ENCODE data around the gene CILP2. TPM values are rescaled to one million over a fixed set of nuclear protein-coding genes. Genes with fewer than 3 reads are reported as not detected.

Gene CILP2
- total RNA-seq, 1 experiment from 2014 or later = 4.4 TPM

DNA sequence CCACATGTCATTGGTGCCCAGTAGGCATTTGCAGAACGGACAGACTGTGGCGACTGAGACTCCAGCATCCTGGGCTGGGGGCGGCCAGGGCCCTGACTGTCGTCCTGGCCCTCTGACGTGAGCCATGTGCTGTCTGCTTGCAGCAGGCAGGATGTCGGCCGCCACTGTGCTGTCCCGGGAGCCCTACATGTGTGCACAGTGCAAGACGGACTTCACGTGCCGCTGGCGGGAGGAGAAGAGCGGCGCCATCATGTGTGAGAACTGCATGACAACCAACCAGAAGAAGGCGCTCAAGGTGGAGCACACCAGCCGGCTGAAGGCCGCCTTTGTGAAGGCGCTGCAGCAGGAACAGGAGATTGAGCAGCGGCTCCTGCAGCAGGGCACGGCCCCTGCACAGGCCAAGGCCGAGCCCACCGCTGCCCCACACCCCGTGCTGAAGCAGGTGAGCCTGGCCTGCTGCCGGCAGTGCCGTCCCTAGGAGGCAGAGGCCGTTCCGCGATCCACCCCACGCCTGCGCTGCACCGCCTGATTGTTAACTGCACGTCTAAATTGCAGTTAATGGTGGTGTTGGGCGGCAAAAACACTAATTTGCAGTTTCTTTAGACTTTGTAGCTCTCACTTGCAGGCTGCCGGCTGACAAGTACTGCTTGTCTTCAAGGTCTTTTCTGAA lies 37.0 kb upstream of the CILP2 start:
- DNase-seq = peak; percentile 72
- H3K36me3 ChIP-seq (replicated peaks; ENCODE audit: control insufficient read depth, insufficient read depth, low read length) = peaks cover 32% of the 10 kb centered on the region
- H3K4me3 ChIP-seq (ENCODE audit: insufficient read depth, low read depth, low read length) = no peak overlapping the region
- no peaks in the 10 kb centered on the region for H3K27me3 ChIP-seq (ENCODE audit: control insufficient read depth, insufficient read depth, low read length)

DNA sequence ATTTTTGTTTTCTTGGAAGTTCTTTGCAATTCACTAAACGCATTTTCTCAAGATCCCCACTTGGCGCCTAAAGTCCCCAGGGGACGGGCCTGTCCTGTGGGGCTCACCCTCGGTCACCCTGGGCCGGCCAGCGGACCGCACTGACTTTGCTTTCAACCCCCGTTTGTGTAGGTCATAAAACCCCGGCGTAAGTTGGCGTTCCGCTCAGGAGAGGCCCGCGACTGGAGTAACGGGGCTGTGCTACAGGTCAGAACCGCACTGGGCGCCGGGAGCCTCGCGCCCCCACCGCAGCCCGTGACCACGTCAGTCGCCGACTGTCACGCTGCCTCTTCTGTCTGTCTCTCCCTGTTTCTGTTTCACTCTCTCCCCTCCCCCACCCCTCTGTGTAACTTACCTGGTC lies 36.3 kb upstream of the CILP2 start:
- peak; percentile 61 for DNase-seq
- Histone ChIP-seq H3K27me3 (ENCODE audit: control insufficient read depth, insufficient read depth, low read length) (no peaks in the 10 kb centered on the region), H3K4me3 (ENCODE audit: insufficient read depth, low read depth, low read length) (no peak overlapping the region), H3K36me3 (replicated peaks; ENCODE audit: control insufficient read depth, insufficient read depth, low read length) (peaks cover 29% of the 10 kb centered on the region)

DNA sequence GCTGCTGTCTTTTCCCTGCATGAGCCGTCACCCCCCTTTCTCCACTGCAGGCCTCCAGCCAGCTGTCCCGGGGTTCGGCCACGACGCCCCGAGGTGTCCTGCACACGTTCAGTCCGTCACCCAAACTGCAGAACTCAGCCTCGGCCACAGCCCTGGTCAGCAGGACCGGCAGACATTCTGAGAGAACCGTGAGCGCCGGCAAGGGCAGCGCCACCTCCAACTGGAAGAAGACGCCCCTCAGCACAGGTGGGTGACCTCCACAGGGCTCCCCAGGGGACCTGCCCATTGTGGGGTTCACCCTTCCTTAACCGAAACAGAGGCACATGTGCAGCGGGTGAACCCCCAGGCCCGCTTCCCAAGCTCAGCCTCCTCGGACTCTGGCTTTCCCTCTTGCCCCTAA lies 35.8 kb upstream of the CILP2 start:
- peaks cover 29% of the 10 kb centered on the region for H3K36me3 ChIP-seq (replicated peaks; ENCODE audit: control insufficient read depth, insufficient read depth, low read length)
- H3K27me3 ChIP-seq (ENCODE audit: control insufficient read depth, insufficient read depth, low read length) = no peaks in the 10 kb centered on the region
- H3K4me3 ChIP-seq (ENCODE audit: insufficient read depth, low read depth, low read length) = no peak overlapping the region
- DNase-seq = no peak

DNA sequence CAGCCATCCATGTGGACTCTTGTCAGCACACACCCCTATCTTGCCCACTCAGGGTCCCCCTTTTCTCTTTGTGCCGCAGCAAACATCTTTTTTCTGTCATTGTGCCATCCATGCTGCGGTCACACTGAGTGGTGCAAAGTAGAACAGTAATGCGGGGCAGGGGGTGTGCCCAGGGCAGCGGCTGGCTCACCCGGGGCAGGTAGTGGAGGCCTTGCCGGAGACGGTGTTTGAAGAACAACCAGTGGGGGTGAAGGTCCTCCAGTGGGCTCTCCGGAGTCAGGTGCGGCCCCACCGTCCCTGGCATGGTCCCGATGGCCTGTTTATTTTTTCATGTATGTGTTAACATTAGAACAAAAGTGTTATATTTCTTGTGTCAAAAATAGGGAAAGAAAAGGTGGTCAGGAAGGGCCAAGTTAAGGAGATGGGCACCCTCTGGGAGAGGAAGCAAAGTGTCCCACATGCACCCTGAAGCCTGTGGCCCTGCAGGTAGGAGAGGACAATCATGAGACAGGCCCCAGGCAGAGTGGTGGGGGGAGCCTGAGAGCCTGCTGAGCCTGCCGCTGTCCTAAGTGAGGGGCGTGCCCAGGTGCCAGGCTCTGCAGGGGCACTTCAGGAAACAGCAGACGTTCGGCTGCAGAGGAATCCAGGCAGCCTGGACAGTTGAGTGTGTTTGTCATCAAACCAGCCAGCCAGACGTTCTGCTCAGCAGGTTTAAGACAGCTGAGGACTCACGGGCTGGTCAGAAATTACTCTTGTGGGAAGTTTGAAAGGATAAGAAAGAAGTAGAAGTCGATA lies 35.1 kb upstream of the CILP2 start:
- no peak overlapping the region for H3K4me3 ChIP-seq (ENCODE audit: insufficient read depth, low read depth, low read length)
- DNase-seq = no peak
- peaks cover 28% of the 10 kb centered on the region for H3K36me3 ChIP-seq (replicated peaks; ENCODE audit: control insufficient read depth, insufficient read depth, low read length)

DNA sequence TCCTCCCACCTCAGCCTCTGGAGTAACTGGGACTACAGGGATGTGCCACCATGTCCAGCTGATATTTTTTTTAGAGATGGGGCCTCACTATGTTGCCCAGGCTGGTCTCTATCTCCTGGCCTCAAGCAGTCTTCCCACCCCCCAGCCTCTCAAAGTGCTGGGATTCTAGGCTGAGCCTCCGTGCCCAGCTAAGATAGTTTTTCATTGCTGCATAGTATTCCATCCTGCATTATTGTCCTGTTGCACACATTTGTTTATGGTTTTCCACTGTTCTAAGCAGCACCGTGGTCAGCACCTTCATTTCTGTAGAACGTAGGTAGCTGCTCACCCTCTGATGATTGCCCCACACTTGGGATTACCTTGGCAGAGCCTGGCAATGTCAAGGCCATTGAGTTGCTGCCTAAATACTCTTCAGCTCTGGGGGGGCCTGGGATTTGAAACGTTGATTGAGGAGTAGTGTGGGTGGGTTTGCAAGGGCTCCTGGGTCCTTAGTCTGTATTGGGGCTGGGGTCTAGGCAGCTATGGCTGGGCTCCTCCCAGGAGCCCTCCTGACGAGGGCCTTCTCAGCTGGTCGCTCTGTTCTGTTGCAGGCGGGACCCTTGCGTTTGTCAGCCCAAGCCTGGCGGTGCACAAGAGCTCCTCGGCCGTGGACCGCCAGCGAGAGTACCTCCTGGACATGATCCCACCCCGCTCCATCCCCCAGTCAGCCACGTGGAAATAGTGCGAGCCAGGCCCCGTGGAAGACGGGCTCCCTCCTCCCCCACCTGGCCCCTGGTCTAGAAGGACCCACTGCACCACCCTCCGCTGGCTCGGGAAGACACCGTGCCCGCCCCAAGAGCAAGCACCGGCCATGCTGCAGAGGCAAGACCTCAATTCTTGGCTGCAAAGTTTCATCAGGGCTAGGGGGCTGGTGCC lies 33.1 kb upstream of the CILP2 start:
- no peak overlapping the region for H3K4me3 ChIP-seq (ENCODE audit: insufficient read depth, low read depth, low read length)
- H3K36me3 ChIP-seq (replicated peaks; ENCODE audit: control insufficient read depth, insufficient read depth, low read length) = peaks cover 23% of the 10 kb centered on the region
- DNase-seq = no peak
- H3K27me3 ChIP-seq (ENCODE audit: control insufficient read depth, insufficient read depth, low read length) = no peaks in the 10 kb centered on the region

More for the DNA sequence above, 35.1 kb upstream of the CILP2 start:
- H3K27me3 ChIP-seq (ENCODE audit: control insufficient read depth, insufficient read depth, low read length) = no peaks in the 10 kb centered on the region

DNA sequence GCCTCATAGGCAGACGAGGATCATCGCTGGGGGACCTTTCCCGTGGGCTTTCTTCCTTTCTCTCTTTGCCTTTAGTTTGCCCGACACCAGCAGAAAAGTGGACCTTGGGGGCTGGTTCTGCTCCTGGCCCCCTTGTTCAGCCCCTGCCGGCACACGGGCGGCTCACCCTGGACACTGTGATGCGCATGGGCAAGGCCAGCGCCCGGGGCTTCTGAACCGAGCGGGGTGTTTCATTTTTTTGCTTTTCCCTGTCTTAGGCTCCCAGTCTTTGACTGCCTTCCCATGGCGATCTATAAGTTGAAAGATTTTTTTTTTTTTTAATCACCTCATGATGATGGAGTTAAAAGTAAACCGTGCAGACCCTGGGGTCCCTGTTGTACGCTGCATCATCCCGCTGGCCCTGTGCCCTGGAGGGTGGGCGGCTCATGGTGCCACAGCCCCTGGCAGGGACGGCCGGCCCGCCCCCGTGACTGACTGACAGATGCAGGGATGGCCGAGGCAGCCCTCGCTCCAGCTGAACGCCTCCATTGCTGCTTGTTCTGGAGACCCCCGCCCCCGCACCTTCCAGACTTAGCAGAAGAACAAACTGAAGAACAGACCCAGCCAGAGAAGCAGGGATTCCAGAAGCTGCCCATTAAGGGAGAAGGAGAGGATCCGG lies 32.3 kb upstream of the CILP2 start:
- H3K36me3 ChIP-seq (replicated peaks; ENCODE audit: control insufficient read depth, insufficient read depth, low read length) = peaks cover 23% of the 10 kb centered on the region
- H3K27me3 ChIP-seq (ENCODE audit: control insufficient read depth, insufficient read depth, low read length) = no peaks in the 10 kb centered on the region
- no peak overlapping the region for H3K4me3 ChIP-seq (ENCODE audit: insufficient read depth, low read depth, low read length)
- no peak for DNase-seq

DNA sequence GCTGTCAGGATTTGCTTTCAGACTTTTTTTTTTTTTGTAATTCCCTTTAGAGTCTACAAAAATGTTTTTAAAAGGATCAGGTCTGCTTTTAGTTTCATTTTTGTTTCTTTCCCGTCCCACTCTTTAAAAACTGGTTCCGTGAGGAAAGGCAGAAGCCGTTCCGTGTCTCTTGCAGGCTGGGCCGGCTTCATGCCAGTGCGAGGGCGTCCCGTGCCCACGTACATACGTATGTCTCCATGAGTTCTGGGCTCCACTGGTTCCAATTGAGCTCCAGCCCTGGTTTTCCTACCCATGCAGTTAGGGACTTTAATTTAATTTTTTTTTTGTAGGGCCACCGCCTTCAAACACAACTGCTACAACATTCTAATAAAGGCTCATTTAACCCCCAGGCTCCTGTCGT lies 31.5 kb upstream of the CILP2 start:
- H3K27me3 ChIP-seq (ENCODE audit: control insufficient read depth, insufficient read depth, low read length) = no peaks in the 10 kb centered on the region
- H3K4me3 ChIP-seq (ENCODE audit: insufficient read depth, low read depth, low read length) = no peak overlapping the region
- DNase-seq = no peak
- H3K36me3 ChIP-seq (replicated peaks; ENCODE audit: control insufficient read depth, insufficient read depth, low read length) = peaks cover 20% of the 10 kb centered on the region

DNA sequence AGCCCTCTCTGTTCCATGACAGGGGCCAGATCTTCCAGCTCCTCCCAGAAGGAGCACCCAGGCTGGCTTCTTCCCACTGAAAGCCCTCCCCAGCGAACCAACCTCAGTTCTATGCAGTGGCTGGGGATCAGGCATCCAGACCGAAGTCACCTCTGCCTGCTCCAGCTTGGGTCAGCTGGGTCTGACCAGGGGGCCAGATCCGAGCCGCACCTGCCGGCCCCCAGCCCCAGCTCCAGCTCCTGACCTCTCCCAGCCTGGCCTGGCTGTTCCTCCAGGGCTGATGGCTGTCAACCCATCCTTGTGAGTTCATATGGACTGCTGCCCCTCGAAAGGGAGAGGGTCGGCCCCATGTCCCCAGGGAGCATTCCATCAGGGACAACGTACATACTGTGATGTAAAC lies 30.7 kb upstream of the CILP2 start:
- Histone ChIP-seq H3K4me3 (ENCODE audit: insufficient read depth, low read depth, low read length) (no peak overlapping the region), H3K36me3 (replicated peaks; ENCODE audit: control insufficient read depth, insufficient read depth, low read length) (peaks cover 17% of the 10 kb centered on the region), H3K27me3 (ENCODE audit: control insufficient read depth, insufficient read depth, low read length) (no peaks in the 10 kb centered on the region)
- DNase-seq = no peak

DNA sequence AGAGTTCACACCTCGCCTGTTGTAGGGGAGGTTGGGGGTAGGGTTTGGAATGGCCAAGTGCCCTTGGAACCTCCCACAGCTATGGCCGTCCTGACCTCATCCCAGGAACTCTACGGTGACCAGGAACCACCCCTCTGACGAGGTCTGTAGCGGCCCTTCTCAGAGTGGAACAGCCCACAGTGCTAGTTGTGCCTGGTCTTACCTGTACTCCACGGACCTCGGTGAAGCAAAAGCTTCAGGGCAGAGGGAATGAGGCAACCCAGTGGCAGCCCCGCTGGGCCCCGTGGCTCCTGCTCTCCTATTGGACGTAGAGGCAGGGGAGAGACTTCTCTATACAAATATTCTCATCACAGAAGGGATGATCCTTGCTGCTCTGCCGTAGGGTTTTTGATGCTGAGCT lies 29.8 kb upstream of the CILP2 start:
- H3K4me3 ChIP-seq (ENCODE audit: insufficient read depth, low read depth, low read length) = no peak overlapping the region
- H3K36me3 ChIP-seq (replicated peaks; ENCODE audit: control insufficient read depth, insufficient read depth, low read length) = peaks cover 12% of the 10 kb centered on the region
- H3K27me3 ChIP-seq (ENCODE audit: control insufficient read depth, insufficient read depth, low read length) = no peaks in the 10 kb centered on the region
- no peak for DNase-seq

DNA sequence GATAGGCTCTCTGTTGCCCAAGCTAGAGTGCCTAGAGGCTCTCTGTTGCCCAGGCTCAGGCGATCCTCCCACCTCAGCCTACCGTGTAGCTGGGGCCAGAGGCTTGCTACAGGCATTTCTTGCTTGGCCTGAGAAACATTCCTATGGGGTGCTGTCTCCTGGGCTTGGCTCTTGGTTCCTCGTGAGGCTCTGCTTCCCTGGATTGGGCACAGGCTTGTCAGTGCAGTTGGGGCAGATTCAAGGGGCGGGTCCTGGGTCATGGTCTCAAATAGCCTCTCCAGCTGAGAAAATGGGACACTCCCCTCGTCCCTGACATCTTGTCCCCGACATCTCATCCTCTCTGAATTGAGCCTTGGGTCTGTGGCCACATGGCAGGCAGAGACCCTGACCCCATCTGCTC lies 27.6 kb upstream of the CILP2 start:
- DNase-seq = no peak

DNA sequence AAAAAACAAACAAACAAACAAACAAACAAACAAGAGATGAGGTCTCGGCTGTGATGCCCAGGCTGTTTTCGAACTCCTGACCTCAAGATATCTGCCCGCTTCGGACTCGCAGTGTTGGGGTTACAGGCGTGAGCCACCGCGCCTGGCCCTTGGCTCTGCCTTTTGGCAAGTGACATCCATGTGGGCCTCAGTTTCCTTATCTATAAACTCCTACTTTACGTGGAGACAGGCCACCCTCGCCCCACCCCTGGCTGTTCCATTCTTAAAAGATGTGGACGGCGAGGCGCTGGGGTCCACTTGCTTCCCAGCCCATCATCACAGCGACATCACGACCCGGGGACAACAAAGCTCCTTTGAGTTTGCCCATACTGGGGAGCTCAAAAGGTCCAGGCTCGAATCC lies 24.4 kb upstream of the CILP2 start:
- no peak for DNase-seq
- Histone ChIP-seq H3K4me3 (ENCODE audit: insufficient read depth, low read depth, low read length) (no peak overlapping the region), H3K27me3 (ENCODE audit: control insufficient read depth, insufficient read depth, low read length) (no peaks in the 10 kb centered on the region), H3K36me3 (replicated peaks; ENCODE audit: control insufficient read depth, insufficient read depth, low read length) (no peaks in the 10 kb centered on the region)

More for the DNA sequence above, 27.6 kb upstream of the CILP2 start:
- H3K4me3 ChIP-seq (ENCODE audit: insufficient read depth, low read depth, low read length) = no peak overlapping the region
- peaks cover 2% of the 10 kb centered on the region for H3K36me3 ChIP-seq (replicated peaks; ENCODE audit: control insufficient read depth, insufficient read depth, low read length)
- H3K27me3 ChIP-seq (ENCODE audit: control insufficient read depth, insufficient read depth, low read length) = no peaks in the 10 kb centered on the region

DNA sequence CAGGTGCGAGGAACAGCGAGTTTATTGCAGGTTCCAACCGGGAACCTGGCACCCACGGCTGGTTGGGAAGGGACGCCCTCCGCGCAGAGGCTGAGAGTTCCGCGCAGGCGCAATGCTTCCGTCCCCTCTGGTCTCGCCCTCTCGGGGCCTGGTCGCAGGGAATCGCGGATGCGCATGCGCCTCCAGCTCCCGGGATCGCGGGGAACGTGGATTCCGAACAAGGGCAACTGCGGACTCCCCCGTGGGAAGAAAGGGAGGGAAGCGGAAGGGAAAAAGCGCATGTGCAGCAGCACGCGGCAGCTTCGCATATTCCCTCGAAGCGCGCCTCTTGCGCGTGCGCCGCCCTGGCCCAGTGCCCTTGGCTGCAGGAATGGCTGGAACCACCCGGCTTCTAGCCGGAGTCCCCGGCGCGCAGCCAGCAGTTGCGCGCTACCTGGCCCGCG lies 23.8 kb upstream of the CILP2 start:
- no peak for DNase-seq
- Histone ChIP-seq H3K36me3 (replicated peaks; ENCODE audit: control insufficient read depth, insufficient read depth, low read length) (peaks cover 2% of the 10 kb centered on the region), H3K27me3 (ENCODE audit: control insufficient read depth, insufficient read depth, low read length) (no peaks in the 10 kb centered on the region), H3K4me3 (ENCODE audit: insufficient read depth, low read depth, low read length) (no peak overlapping the region)

DNA sequence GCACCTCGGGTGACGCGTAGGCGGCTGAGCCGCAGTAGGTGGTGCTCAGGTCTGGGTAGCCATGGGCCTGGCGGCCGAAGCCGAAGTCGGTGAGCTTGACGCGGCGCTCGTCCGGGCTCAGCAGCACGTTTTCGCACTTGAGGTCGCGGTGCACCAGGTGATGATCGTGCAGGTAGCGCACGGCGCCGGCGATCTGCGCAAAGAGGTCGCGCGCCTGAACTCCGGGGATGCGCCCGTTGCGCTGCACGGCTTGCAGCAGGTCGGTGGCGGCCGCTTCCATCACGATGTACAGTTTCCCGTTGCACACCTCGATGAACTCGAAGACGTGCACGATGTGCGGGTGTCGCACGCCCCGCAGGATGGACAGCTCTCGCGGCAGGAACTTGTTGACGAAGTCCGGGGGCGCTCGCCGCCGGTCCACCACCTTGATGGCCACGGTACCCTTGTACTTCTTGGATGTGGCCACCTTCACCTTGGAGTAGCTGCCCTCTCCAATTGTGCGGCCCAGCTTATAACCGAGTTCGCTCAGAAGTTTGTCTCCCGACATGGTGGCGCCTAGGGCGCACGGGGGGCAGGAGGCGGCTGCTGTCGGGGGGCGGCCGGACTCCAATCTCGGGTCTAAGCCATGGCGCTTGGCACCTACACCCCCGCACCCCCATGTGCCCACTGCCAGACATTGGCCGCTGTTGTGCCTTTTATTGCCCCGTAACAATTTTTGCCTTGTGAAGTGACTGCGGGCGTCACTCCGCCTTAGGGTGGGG lies 23.0 kb upstream of the CILP2 start, which contains the start of gene TSSK6:
Gene TSSK6, minus strand, starts transcription at position 668 of the 761 bp plus-strand sequence. Its CDS starts 121 bp downstream, at position 547.
- DNase-seq = no peak
- H3K27me3 ChIP-seq (ENCODE audit: control insufficient read depth, insufficient read depth, low read length) = no peaks in the 10 kb centered on the region
- peak within 1 kb of the TSS; percentile 64 for H3K4me3 ChIP-seq (ENCODE audit: insufficient read depth, low read depth, low read length)
- peaks cover 6% of the 10 kb centered on the region for H3K36me3 ChIP-seq (replicated peaks; ENCODE audit: control insufficient read depth, insufficient read depth, low read length)
